Stimulated activated CD4-positive, alpha-beta T cell treated with anti-CD3 and anti-CD28 coated beads, TNF-alpha, amount 100 ng/mL, for 1 hour (primary cell): Measurements from ENCODE around the gene COIL.
"Not testable (repeated sequence)": the region's sequence is repeated elsewhere in the genome, so short reads cannot be mapped to it uniquely, and the experiment has no call there.

ENCODE experiments used
- DNase-seq, 3 donors: peaks; one replicate each; pipeline ENCODE4 v3.0.0-alpha.2; 2020; ENCODE audit warnings: low read depth in 3 of 3, low spot score in 1 of 3

COIL gene

GRCh38 chr17:56978441-56979090, 17.7 kb upstream of the COIL start:
- DNase-seq = no peak

GRCh38 chr17:56977673-56978395, 17.0 kb upstream of the COIL start, which contains the start of gene SCPEP1:
Gene SCPEP1 (plus strand): TSS chr17:56978131. CDS start chr17:56978160, 29 bp downstream.
- peak; percentile 58 to 70 (median 65) for DNase-seq

GRCh38 chr17:56976941-56977608, 16.2 kb upstream of the COIL start:
- DNase-seq = no peak

- DNase-seq = no peak
Measured at GRCh38 chr17:56975656-56976055, 14.8 kb upstream of the COIL start.

GRCh38 chr17:56974055-56974454, 13.2 kb upstream of the COIL start:
- no peak for DNase-seq

DNA sequence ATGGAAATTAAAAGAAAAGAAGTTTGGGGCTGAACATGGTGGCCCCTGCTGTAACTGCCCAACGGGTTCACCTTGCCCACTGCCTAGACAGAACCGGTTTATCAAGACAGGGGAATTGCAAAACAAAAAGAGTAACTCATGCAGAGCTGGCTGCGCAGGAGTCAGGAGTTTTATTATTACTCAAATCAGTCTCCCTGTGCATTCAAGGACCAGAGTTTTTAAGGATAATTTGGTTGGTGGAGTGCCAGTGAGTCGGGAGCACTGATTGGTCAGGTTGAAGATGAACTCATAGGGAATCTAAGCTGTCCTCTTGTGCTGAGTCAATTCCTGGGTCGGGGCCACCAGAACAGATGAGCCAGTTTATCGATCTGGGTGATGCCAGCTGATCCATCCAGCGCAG, 12.7 kb upstream of the COIL start:
- no peak for DNase-seq

GRCh38 chr17:56972111-56972730, 11.4 kb upstream of the COIL start:
- DNase-seq = no peak

DNA sequence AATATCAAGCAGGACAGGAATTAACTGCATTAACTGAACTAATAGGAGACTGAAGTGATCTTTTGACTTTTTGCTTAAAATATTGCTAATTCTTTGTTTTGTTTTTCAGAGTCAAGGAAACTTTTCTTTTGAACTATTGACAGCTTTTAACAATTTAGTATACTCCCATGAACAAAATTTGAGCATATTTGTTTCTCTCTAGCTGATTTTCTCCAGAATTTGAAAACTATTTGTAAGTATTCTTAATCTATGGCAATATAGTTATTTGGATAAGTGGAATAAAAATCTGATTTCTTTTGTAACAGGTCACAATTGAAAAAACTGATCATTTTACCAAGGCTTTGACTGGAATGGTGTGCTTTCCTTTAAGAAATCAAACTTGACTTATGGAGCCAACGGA, 10.1 kb upstream of the COIL start:
- DNase-seq = no peak

DNA sequence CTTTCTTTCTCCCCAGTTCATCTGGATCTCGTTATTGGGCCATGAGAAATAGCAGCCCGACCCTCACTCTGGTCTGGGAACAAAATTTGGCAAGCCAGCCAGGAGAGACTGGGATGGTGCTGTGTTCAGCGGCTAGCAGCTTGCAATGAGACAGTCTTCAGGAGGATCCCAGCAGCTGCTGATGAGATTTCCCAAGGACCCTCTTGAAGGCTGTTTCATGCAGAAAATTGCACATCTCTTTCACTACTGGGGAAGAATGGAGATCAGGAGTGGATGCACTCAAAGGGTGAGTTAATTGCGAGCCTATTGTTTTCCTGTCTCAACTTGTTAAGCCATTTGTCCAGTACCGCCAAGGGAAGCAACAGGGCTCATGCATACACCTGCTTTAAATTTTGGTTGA, 5.5 kb upstream of the COIL start:
- DNase-seq = no peak

- DNase-seq = not testable (repeated sequence)
Measured at GRCh38 chr17:56965681-56966080, 4.8 kb upstream of the COIL start.

DNA sequence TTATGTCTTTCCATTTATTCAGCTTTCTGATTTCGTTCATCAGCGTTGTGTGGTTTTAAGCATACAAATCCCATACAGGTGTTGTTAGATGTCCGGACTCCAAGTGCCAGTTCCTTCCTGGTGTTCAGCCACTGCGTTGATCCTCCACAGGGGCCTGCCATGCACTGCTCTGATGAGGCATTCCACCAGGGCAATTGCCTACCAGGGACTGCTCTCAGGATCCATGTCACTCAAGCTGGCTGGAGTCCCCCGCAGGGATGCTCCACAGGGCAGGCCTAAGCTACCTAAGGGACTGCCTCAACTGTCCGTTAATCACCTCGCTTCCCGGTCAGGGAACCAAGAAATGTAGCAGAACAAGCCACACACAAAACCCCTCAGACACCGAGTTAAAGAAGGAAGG, 4.4 kb upstream of the COIL start:
- DNase-seq = not testable (repeated sequence)

GRCh38 chr17:56956992-56957391, 3.9 kb downstream of the COIL start:
- no peak for DNase-seq

DNA sequence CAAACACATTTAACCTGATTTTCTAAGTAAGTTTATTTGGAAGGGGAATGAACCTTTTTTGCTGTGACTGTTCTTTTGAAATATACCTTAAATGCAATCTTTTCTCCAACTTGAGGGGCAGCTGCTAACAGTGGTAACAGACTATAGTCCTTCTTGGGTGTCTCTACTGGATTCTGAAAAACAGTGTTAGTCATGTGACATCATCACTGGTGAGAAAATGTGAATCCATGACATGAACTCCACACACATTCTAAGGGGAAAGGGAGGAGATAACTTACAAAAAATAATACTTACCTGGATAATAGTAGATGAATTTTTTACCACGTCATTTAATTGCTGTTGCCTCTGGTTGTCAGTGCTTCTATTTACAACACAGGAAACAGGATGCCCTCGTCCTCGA, 11.3 kb downstream of the COIL start:
- DNase-seq = no peak

DNA sequence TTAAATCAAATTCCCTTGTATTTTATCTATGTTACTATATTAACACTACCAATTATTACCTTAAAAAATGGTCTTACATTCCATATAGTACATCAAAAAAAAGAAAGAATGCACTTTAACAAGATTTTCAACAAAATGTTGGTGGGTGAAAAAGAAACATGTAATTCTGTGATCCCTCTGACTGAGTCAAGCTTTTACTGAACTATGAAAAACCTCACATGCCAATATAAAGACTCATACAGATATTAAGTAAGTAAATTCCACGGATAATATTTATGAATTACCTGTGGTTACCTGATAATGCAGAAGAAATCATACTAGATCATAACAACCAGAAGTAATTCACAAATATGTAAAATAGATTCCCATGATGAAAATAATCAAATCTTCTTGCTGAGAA, 12.4 kb downstream of the COIL start:
- no peak for DNase-seq

DNA sequence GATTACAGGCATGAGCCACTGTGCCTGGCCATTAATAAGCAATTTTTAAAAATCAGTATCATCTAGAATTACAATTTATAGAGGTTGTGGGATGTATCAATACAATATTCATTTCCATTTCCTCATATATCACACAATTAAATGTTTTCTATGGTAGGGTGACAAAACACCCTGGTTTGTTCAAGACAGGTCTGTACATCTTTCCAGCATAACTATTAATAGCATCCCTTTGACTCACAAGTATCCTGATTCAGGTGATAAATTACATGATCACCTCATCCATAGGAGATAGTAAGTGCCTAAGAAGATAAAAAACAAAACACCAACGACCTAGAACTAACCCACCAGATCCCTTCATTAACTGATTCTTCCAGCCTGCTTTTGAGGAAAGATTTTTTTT, 13.1 kb downstream of the COIL start:
- no peak for DNase-seq

DNA sequence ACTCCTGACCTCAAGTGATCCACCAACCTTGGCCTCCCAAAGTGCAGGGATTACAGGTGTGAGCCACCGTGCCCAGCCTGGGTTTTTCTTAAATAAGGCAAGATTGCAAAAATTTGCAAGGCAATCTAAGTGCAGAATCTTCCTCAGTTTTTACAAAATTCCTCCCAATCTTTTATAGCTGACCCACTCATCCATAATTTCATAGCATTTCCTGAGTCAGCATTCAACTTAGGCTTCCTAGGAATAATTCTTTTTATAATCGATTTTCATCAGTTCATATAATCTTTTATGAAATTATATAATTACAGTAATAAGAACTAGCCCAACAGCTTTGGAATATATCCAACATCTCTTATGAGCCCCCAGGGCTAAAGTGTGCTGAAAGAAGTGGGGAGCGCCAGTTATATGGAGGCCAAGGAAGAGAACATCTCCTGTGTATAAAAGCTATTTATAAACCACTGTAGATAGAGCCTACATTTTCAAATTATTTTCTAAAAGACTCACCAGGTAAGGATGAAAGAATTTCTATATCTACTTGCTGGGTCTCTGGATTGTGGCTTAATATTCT, 14.8 kb downstream of the COIL start:
- DNase-seq = no peak

DNA sequence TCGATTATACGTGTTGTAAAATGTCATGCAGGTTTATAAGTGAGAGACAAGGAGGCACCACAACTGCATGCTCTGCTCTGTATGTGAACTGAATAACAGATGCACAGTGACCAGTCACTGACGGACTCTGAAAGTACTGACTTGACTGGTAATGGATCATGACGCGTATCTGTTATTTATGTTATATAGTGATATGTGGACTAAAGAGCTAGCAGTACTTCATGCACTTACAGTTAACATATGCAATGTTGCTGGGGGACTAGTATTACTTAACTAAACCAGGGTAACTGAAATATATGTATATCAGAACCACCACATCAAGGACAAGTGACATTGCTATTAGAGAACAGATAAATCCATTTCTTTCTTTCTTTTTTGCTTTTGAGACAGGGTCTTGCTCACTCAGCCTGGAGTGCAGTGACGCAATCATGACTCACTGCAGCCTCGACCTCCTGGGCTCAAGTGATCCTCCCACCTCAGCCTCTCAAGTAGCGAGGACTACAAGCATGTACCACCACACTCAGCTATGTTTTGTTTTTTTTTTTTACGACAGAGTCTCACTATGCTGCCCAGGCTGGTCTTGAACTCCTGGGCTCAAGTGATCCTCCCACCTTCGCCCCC, 17.2 kb downstream of the COIL start:
- DNase-seq = no peak

GRCh38 chr17:56939869-56940484, 20.9 kb downstream of the COIL start:
- DNase-seq = no peak

GRCh38 chr17:56938206-56938605, 22.6 kb downstream of the COIL start:
- not testable (repeated sequence) for DNase-seq

GRCh38 chr17:56937687-56938086, 23.2 kb downstream of the COIL start:
- no peak for DNase-seq
